H1 (cell line): ENCODE measurements around the gene IL1A. TPM values are rescaled to one million over a fixed set of nuclear protein-coding genes. Genes with fewer than 3 reads are reported as not detected.

Experiments
- CTCF ChIA-PET: fragments of 300-600 bp; sonication (Branson Sonifier 250); formaldehyde crosslinking; loops from one replicate; lab custom pipeline; 2021; ENCODE audit not compliant: partially characterized antibody; lab: Charles Lee
- POLR2A ChIA-PET: fragments of 300-600 bp; sonication (Branson Sonifier 250); formaldehyde crosslinking; loops from one replicate; lab custom pipeline; 2021; ENCODE audit warnings: inconsistent platforms; ENCODE audit not compliant: partially characterized antibody; lab: Charles Lee
- DNase-seq, 2 experiments: peaks; one replicate each; pipeline versions ENCODE4 v3.0.0 to v3.0.0-alpha.2; 2010 to 2022; ENCODE audit warnings: low spot score in 2 of 2, low read depth in 1 of 2, mixed read lengths in 1 of 2
- FAIRE-seq: peaks from 2 replicates; lab custom pipeline; 2011; peaks lifted over from hg19 to GRCh38; lab: Jason Lieb, UNC
- H2AFZ ChIP-seq: 2 replicates; pipeline ENCODE4 v1.8.1; 2012; ENCODE audit warnings: low read length, inconsistent platforms
- H2AK5ac ChIP-seq: 2 replicates; pipeline ENCODE4 v1.6.1; 2013; ENCODE audit warnings: low read depth, low read length
- H2BK120ac ChIP-seq: replicated peaks from 2 replicates; pipeline ENCODE3; 2013; ENCODE audit warnings: low read depth, low read length, inconsistent platforms
- H2BK12ac ChIP-seq: 2 replicates; pipeline ENCODE4 v1.6.1; 2013; ENCODE audit warnings: low read depth, low read length
- H2BK15ac ChIP-seq: 2 replicates; pipeline ENCODE4 v1.6.1; 2013; ENCODE audit warnings: low read length
- H2BK20ac ChIP-seq: 2 replicates; pipeline ENCODE4 v1.6.1; 2013; ENCODE audit warnings: low read length
- H2BK5ac ChIP-seq: 2 replicates; pipeline ENCODE4 v1.6.1; 2013; ENCODE audit warnings: low read depth, low read length
- H3K14ac ChIP-seq: 2 replicates; pipeline ENCODE4 v1.6.1; 2013; ENCODE audit warnings: inconsistent platforms; ENCODE audit not compliant: insufficient read length
- H3K18ac ChIP-seq: 2 replicates; pipeline ENCODE4 v1.6.1; 2013; ENCODE audit warnings: low read length; ENCODE audit errors: extremely low read depth
- H3K23ac ChIP-seq: 2 replicates; pipeline ENCODE4 v1.6.1; 2013; ENCODE audit warnings: inconsistent platforms; ENCODE audit not compliant: insufficient read length
- H3K23me2 ChIP-seq: 2 replicates; pipeline ENCODE4 v1.6.1; 2013; ENCODE audit warnings: low read depth, low read length
- H3K27ac ChIP-seq: 2 replicates; pipeline ENCODE4 v1.6.1; 2011; ENCODE audit warnings: low read depth, low read length, inconsistent platforms
- H3K27me3 ChIP-seq, 4 experiments: replicated peaks in 1 of 4; 1 replicate in 1 of 4; 2 replicates in 3 of 4; pipeline versions ENCODE4 v1.6.1 to v1.8.1; 2011 to 2013; ENCODE audit warnings: low read length in 3 of 4, mild to moderate bottlenecking in 3 of 4, inconsistent platforms in 2 of 4, mixed read lengths in 2 of 4, moderate library complexity in 1 of 4; ENCODE audit not compliant: control insufficient read depth in 3 of 4, insufficient read depth in 3 of 4; ENCODE audit errors: extremely low read depth in 1 of 4
- H3K36me3 ChIP-seq, 4 experiments: 2 replicates each; pipeline versions ENCODE4 v1.6.1 to v1.8.1; 2011 to 2013; ENCODE audit warnings: mild to moderate bottlenecking in 4 of 4, low read length in 3 of 4, moderate library complexity in 2 of 4, control low read depth in 1 of 4, inconsistent platforms in 1 of 4; ENCODE audit not compliant: insufficient read depth in 4 of 4, control insufficient read depth in 2 of 4
- H3K4ac ChIP-seq: replicated peaks from 2 replicates; pipeline ENCODE3; 2013; ENCODE audit warnings: low read length, low read depth, mixed read lengths, inconsistent platforms; ENCODE audit not compliant: insufficient read length
- H3K4me1 ChIP-seq, 4 experiments: replicated peaks in 1 of 4; 1 replicate in 1 of 4; 2 replicates in 3 of 4; pipeline versions ENCODE4 v1.6.1 to v1.8.1; 2011 to 2013; ENCODE audit warnings: low read length in 3 of 4, inconsistent platforms in 2 of 4, mixed read lengths in 1 of 4; ENCODE audit not compliant: insufficient read depth in 4 of 4, control insufficient read depth in 3 of 4
- H3K4me2 ChIP-seq, 2 experiments: 2 replicates each; pipeline versions ENCODE4 v1.6.1 to v1.8.1; 2011 to 2013; ENCODE audit warnings: low read depth in 2 of 2, low read length in 2 of 2, control low read depth in 1 of 2, inconsistent platforms in 1 of 2, mild to moderate bottlenecking in 1 of 2; ENCODE audit not compliant: insufficient read depth in 1 of 2
- H3K4me3 ChIP-seq, 4 experiments: fragments of 200-600, 300-600 bp in 1 of 4; sonication (generic), shearing (Covaris generic), sonication (Bioruptor Twin) in 1 of 4; 2 replicates each; pipeline versions ENCODE4 v1.5.1 to v1.8.1; 2011 to 2016; ENCODE audit warnings: low read length in 4 of 4, low read depth in 3 of 4, control low read depth in 2 of 4, inconsistent platforms in 2 of 4, mild to moderate bottlenecking in 2 of 4, mixed read lengths in 1 of 4, moderate library complexity in 1 of 4; ENCODE audit not compliant: insufficient read depth in 2 of 4; ENCODE audit errors: extremely low read depth in 1 of 4
- H3K56ac ChIP-seq: replicated peaks from 2 replicates; pipeline ENCODE3; 2013; ENCODE audit warnings: low read depth, mild to moderate bottlenecking, mixed read lengths, low read length, inconsistent platforms; ENCODE audit not compliant: insufficient read length
- H3K79me1 ChIP-seq: 2 replicates; pipeline ENCODE4 v1.6.1; 2013; ENCODE audit warnings: low read depth, low read length, control low read depth
- H3K79me2 ChIP-seq, 2 experiments: 2 replicates each; pipeline versions ENCODE4 v1.6.1 to v1.8.1; 2012 to 2013; ENCODE audit warnings: low read length in 2 of 2, mild to moderate bottlenecking in 2 of 2, inconsistent platforms in 1 of 2; ENCODE audit not compliant: insufficient read depth in 2 of 2, control insufficient read depth in 1 of 2
- H3K9ac ChIP-seq, 4 experiments: replicated peaks in 1 of 4; 1 replicate in 1 of 4; 2 replicates in 3 of 4; pipeline versions ENCODE4 v1.6.1 to v1.8.1; 2011 to 2013; ENCODE audit warnings: low read depth in 3 of 4, low read length in 3 of 4, control low read depth in 2 of 4, mild to moderate bottlenecking in 2 of 4, moderate library complexity in 2 of 4, inconsistent platforms in 1 of 4; ENCODE audit errors: extremely low read depth in 1 of 4
- H3K9me3 ChIP-seq, 2 experiments: 2 replicates each; pipeline versions ENCODE4 v1.6.1 to v1.8.1; 2012 to 2013; ENCODE audit warnings: mild to moderate bottlenecking in 2 of 2, moderate library complexity in 2 of 2, control low read depth in 1 of 2, inconsistent platforms in 1 of 2, low read depth in 1 of 2, low read length in 1 of 2, mixed read lengths in 1 of 2; ENCODE audit not compliant: insufficient read depth in 2 of 2
- H4K20me1 ChIP-seq, 2 experiments: replicated peaks in 1 of 2; 2 replicates each; pipeline versions ENCODE3 to v1.8.1; 2011 to 2013; ENCODE audit warnings: inconsistent platforms in 2 of 2, low read length in 2 of 2, mild to moderate bottlenecking in 1 of 2; ENCODE audit not compliant: insufficient read depth in 2 of 2, control insufficient read depth in 1 of 2
- H4K5ac ChIP-seq: 2 replicates; pipeline ENCODE4 v1.6.1; 2013; ENCODE audit warnings: low read length, low read depth, mixed read lengths, inconsistent platforms; ENCODE audit not compliant: insufficient read length
- H4K8ac ChIP-seq: 2 replicates; pipeline ENCODE4 v1.8.0; 2013; ENCODE audit warnings: mild to moderate bottlenecking, moderate library complexity, low read length, inconsistent platforms; ENCODE audit not compliant: insufficient read depth; ENCODE audit errors: extremely low read depth
- H4K91ac ChIP-seq: replicated peaks from 2 replicates; pipeline ENCODE3; 2013; ENCODE audit warnings: low read length, mixed read lengths, inconsistent platforms; ENCODE audit not compliant: insufficient read length
- BRCA1 ChIP-seq: IDR thresholded peaks from 2 replicates; pipeline ENCODE4 v1.6.1; 2012; ENCODE audit warnings: low read depth, low read length, improper control_type of control experiment
- JUND ChIP-seq: IDR thresholded peaks from 2 replicates; pipeline ENCODE4 v1.6.1; 2011; ENCODE audit warnings: mild to moderate bottlenecking, improper control_type of control experiment, low read length
- SIRT6 ChIP-seq: IDR thresholded peaks from one replicate; pipeline ENCODE4 v1.7.1; 2012; ENCODE audit warnings: low read length, inconsistent platforms
- polyA plus RNA-seq, 7 experiments: library from polyadenylated mRNA; depleted of rRNA in 3 of 7; stranded (reverse) in 5 of 7; unstranded in 2 of 7; fragments of >200 nt in 5 of 7; fragments of 200-250 nt in 2 of 7; gene quantifications; 1 replicate in 5 of 7; 2 replicates in 1 of 7; 4 replicates in 1 of 7; pipeline versions ENCODE4 v1.2.1 to v1.2.3, GENCODE V29; 2011 to 2013; ENCODE audit warnings: missing spikeins in 2 of 7, mixed read lengths in 2 of 7
- total RNA-seq: library from RNA; stranded (reverse); fragmentation: NEBNext Ultra II Directional; extraction: Animal tissue kit (Norgen Biotek cat#: 25700); gene quantifications from 2 replicates; pipeline ENCODE4 v1.2.1, GENCODE V29; 2021

The IL1A gene
- total and polyA plus RNA-seq, 2 of the 8 experiments (the other 6 are each of a cell fraction or from before 2014, with no cell fraction given): 0.32 to 0.74 TPM

DNA sequence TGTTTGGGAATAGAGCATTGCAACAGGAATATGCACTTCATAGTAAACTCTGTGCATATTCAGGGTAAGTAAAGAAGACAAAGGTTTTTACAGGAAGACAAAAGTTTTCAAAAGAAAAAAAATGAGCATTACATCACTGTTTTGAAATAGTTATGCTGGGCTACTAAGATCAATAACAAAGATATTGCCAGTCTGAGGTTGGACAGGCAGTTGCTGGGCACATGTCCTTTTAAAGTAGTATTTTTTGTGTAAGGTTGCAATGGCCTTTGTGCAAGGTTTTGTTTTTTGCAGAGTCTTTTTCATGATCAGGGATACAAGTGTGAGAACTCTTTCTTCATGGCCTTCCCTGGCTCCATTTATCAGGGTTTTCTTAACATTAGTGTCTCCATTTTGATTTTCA, 36.0 kb upstream of the IL1A start:
- FAIRE-seq: no peak
- CTCF ChIA-PET: no interaction called here
- TF ChIP-seq SIRT6 (no peak), JUND (no peak), BRCA1 (no peak)

More for the DNA sequence above, 36.0 kb upstream of the IL1A start:
- peaks cover 0 to 18% (median 3%) of the 10 kb centered on the region in 4 experiments; a peak in 3 of 7 replicates for H3K4me1 ChIP-seq
- H2AFZ ChIP-seq: no peak overlapping the region
- H3K79me1 ChIP-seq: no peaks in the 10 kb centered on the region
- H2BK5ac ChIP-seq: no peak overlapping the region
- H4K5ac ChIP-seq: no peak overlapping the region
- no peak overlapping the region for H3K23ac ChIP-seq
- no peaks in the 10 kb centered on the region for H3K23me2 ChIP-seq
- no peak overlapping the region for H4K91ac ChIP-seq
- no peak overlapping the region for H3K27ac ChIP-seq
- no peak overlapping the region for H3K4me2 ChIP-seq
- H3K9ac ChIP-seq: no peak overlapping the region
- H3K4ac ChIP-seq: no peak overlapping the region
- no peaks in the 10 kb centered on the region for H3K36me3 ChIP-seq
- no peak for DNase-seq
- H2BK120ac ChIP-seq: no peak overlapping the region
- no peak overlapping the region for H3K14ac ChIP-seq
- H2AK5ac ChIP-seq: no peak overlapping the region
- POLR2A ChIA-PET: no interaction called here
- H2BK12ac ChIP-seq: no peak overlapping the region
- H3K79me2 ChIP-seq: no peaks in the 10 kb centered on the region
- no peak overlapping the region for H4K8ac ChIP-seq
- no peak overlapping the region for H3K18ac ChIP-seq
- H3K27me3 ChIP-seq: peaks cover 0 to 2% (median 0%) of the 10 kb centered on the region in 4 experiments; a peak in 1 of 7 replicates
- H3K4me3 ChIP-seq: no peak overlapping the region
- H2BK15ac ChIP-seq: no peak overlapping the region
- H2BK20ac ChIP-seq: no peak overlapping the region
- H3K56ac ChIP-seq: no peak overlapping the region
- no peaks in the 10 kb centered on the region for H3K9me3 ChIP-seq
- H4K20me1 ChIP-seq: no peaks in the 10 kb centered on the region
